NCI-H774 (cell line): Measurements from ENCODE around the gene RBMX.
"Not testable (repeated sequence)": the region's sequence is repeated elsewhere in the genome, so short reads cannot be mapped to it uniquely, and the experiment has no call there.

Source experiments
- DNase-seq: peaks from one replicate; lab custom pipeline; 2025; lab: John Stamatoyannopoulos, UW

Gene RBMX

GRCh38 chrX:136878423-136878822 is 2.1 kb downstream of the RBMX start:
- no peak for DNase-seq

GRCh38 chrX:136874114-136874513 is 6.4 kb downstream of the RBMX start:
- DNase-seq, result not testable (repeated sequence)

GRCh38 chrX:136873210-136873609 is 7.3 kb downstream of the RBMX start:
- DNase-seq, result not testable (repeated sequence)

- no peak for DNase-seq
Measured at GRCh38 chrX:136872091-136872700, 8.3 kb downstream of the RBMX start.

GRCh38 chrX:136870064-136870463 is 10.5 kb downstream of the RBMX start:
- DNase-seq, result no peak

GRCh38 chrX:136868283-136869055 is 12.1 kb downstream of the RBMX start:
- no peak for DNase-seq

- DNase-seq, result no peak
Measured at GRCh38 chrX:136867518-136867917, 13.0 kb downstream of the RBMX start.

GRCh38 chrX:136867096-136867491 is 13.4 kb downstream of the RBMX start:
- no peak for DNase-seq

- no peak for DNase-seq
Measured at GRCh38 chrX:136866337-136867095, 14.0 kb downstream of the RBMX start.

GRCh38 chrX:136865270-136866158 is 15.0 kb downstream of the RBMX start:
- no peak for DNase-seq

GRCh38 chrX:136863826-136864225 is 16.7 kb downstream of the RBMX start:
- no peak for DNase-seq

- no peak for DNase-seq
Measured at GRCh38 chrX:136862546-136862945, 18.0 kb downstream of the RBMX start.

- DNase-seq, result no peak
Measured at GRCh38 chrX:136861877-136862276, 18.6 kb downstream of the RBMX start.

GRCh38 chrX:136858007-136858756 is 22.3 kb downstream of the RBMX start:
- DNase-seq, result no peak

- DNase-seq, result no peak
Measured at GRCh38 chrX:136856551-136856950, 24.0 kb downstream of the RBMX start.

GRCh38 chrX:136856050-136856449 is 24.5 kb downstream of the RBMX start:
- DNase-seq, result no peak

GRCh38 chrX:136851526-136851925 is 29.0 kb downstream of the RBMX start:
- DNase-seq, result no peak

GRCh38 chrX:136850441-136851175 is 29.9 kb downstream of the RBMX start:
- DNase-seq, result no peak

- DNase-seq, result no peak
Measured at GRCh38 chrX:136849395-136849794, 31.1 kb downstream of the RBMX start.

- DNase-seq, result no peak
Measured at GRCh38 chrX:136847874-136848273, 32.7 kb downstream of the RBMX start.

GRCh38 chrX:136839196-136839595 is 41.3 kb downstream of the RBMX start:
- DNase-seq, result no peak
